Large intestine (tissue), 1 donor: ENCODE data around the gene SMR3A. TPM values are rescaled to one million over a fixed set of nuclear protein-coding genes. Genes with fewer than 3 reads are reported as not detected.

Source experiments
- polyA plus RNA-seq: library from polyadenylated mRNA; unstranded; fragments of 120-200 nt; gene quantifications from one replicate; pipeline ENCODE4 v1.2.1, GENCODE V29; 2013

SMR3A gene
- polyA plus RNA-seq, 1 donor, result not detected

Other genes with a start within 250 kb of the SMR3A start
- 0.16 TPM for gene PRR27, start 206.5 kb upstream of the SMR3A start, polyA plus RNA-seq
- 2.5 TPM for gene ODAM, start 165.0 kb upstream of the SMR3A start, polyA plus RNA-seq
- gene FDCSP, start 134.6 kb upstream of the SMR3A start, polyA plus RNA-seq, result 0.18 TPM
- not detected for gene CSN3, start 118.2 kb upstream of the SMR3A start, polyA plus RNA-seq
- gene CABS1, start 25.8 kb upstream of the SMR3A start, polyA plus RNA-seq, result not detected
- gene SMR3B, start 22.4 kb downstream of the SMR3A start, polyA plus RNA-seq, result not detected
- gene OPRPN, start 37.2 kb downstream of the SMR3A start, polyA plus RNA-seq, result not detected
- not detected for gene MUC7, start 111.4 kb downstream of the SMR3A start, polyA plus RNA-seq
- gene AMTN, start 157.8 kb downstream of the SMR3A start, polyA plus RNA-seq, result not detected
- gene AMBN, start 231.5 kb downstream of the SMR3A start, polyA plus RNA-seq, result not detected